Hepatocyte (in vitro differentiated cells): ENCODE data around the gene CLCN4.

Source experiments
- EZH2 ChIP-seq: fragments of 200-600 bp; sonication (generic); IDR thresholded peaks from 2 replicates; pipeline ENCODE4 v1.6.1; 2016; ENCODE audit warnings: antibody characterized with exemption, mild to moderate bottlenecking, borderline replicate concordance
- EZH2phosphoT487 ChIP-seq: fragments of 200-600 bp; sonication (generic); IDR thresholded peaks from one replicate; pipeline ENCODE4 v1.6.1; 2018; ENCODE audit warnings: antibody characterized with exemption, mild to moderate bottlenecking, low read depth, moderate library complexity; ENCODE audit not compliant: unreplicated experiment, severe bottlenecking
- TF ChIP-seq, protein P1 (sequence below): fragments of 200-600 bp; sonication (generic); IDR thresholded peaks from 2 replicates; pipeline ENCODE4 v1.5.1; 2016; ENCODE audit warnings: antibody characterized with exemption, mild to moderate bottlenecking; ENCODE audit not compliant: poor library complexity

DNA sequence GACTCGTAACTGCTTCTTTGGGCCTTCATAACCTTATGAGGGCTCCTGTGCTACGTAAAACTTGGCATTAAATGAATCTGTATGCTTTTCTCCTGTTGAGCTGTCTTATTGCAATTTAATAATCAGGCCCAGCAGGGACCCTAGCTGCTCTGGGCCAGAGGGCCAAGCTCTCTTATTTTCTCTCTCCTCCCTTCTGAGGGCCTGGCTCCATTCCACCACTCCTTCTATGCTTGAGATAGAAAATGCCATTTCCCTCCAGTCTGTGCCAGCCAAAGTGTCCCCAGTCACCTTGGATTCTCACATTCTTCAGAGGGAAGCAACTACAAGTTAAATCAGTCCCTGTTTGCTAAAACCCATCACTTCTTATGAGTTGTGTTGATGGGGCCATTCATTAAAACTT is 90.1 kb downstream of the CLCN4 start:
- TF ChIP-seq, protein P1, sequence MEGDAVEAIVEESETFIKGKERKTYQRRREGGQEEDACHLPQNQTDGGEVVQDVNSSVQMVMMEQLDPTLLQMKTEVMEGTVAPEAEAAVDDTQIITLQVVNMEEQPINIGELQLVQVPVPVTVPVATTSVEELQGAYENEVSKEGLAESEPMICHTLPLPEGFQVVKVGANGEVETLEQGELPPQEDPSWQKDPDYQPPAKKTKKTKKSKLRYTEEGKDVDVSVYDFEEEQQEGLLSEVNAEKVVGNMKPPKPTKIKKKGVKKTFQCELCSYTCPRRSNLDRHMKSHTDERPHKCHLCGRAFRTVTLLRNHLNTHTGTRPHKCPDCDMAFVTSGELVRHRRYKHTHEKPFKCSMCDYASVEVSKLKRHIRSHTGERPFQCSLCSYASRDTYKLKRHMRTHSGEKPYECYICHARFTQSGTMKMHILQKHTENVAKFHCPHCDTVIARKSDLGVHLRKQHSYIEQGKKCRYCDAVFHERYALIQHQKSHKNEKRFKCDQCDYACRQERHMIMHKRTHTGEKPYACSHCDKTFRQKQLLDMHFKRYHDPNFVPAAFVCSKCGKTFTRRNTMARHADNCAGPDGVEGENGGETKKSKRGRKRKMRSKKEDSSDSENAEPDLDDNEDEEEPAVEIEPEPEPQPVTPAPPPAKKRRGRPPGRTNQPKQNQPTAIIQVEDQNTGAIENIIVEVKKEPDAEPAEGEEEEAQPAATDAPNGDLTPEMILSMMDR: no peak
- TF ChIP-seq EZH2 (no peak), EZH2phosphoT487 (no peak)
